Upper lobe of left lung (tissue), 4 donors: ENCODE results near the gene FAM131B.

ENCODE experiments used
- CTCF ChIP-seq, 6 experiments: fragments of 450-650 bp in 4 of 6; fragments of 200-600 bp in 2 of 6; sonication (generic) in 2 of 6; IDR thresholded peaks; one replicate each; pipeline ENCODE4 v1.5.1; 2016 to 2019; ENCODE audit warnings: antibody characterized with exemption in 6 of 6
- POLR2A ChIP-seq, 4 donors: fragments of 450-650 bp; IDR thresholded peaks; one replicate each; pipeline ENCODE4 v1.5.1; 2016 to 2017; ENCODE audit warnings: antibody characterized with exemption in 4 of 4, mild to moderate bottlenecking in 2 of 4

GRCh38 chr7:143399642-143400041 lies 37.1 kb upstream of the FAM131B start:
- TF ChIP-seq CTCF (IDR thresholded peaks at IDR 0.05) (no peak), POLR2A (IDR thresholded peaks at IDR 0.05) (no peak)
